Sigmoid colon (tissue), 4 donors: Measurements from ENCODE around the gene TCF7.

Source experiments
- CTCF ChIP-seq, 4 experiments: fragments of 450-650 bp in 3 of 4; fragments of 200-600 bp in 1 of 4; IDR thresholded peaks; one replicate each; pipeline ENCODE4 v1.5.1; 2016 to 2019; ENCODE audit warnings: antibody characterized with exemption in 4 of 4, mild to moderate bottlenecking in 3 of 4, moderate library complexity in 2 of 4
- POLR2AphosphoS5 ChIP-seq, 4 donors: sonication (generic); formaldehyde crosslinking; IDR thresholded peaks; one replicate each; pipeline ENCODE4 v1.6.1; 2017; ENCODE audit warnings: antibody characterized with exemption in 4 of 4

GRCh38 chr5:134133995-134134541, 19.6 kb downstream of the TCF7 start:
- TF ChIP-seq POLR2AphosphoS5 (IDR thresholded peaks at IDR 0.05) (no peak), CTCF (IDR thresholded peaks at IDR 0.05) (no peak)
